IMR-90 (cell line): Measurements from ENCODE around the gene ATP4A. TPM values are rescaled to one million over a fixed set of nuclear protein-coding genes. Genes with fewer than 3 reads are reported as not detected.

ENCODE experiments used
- ATAC-seq: fragments of 200-7000 bp; cut with Tn5 transposase; 2 replicates; pipeline ENCODE4 v1.9.1; 2020; ENCODE audit warnings: low read depth, mild to moderate bottlenecking, moderate library complexity
- BruUV-seq: library from RNA; stranded (reverse); fragments of 400-500 nt; replicated peaks from 2 replicates; lab custom pipeline; 2021; lab: Mats Ljungman, UMichigan
- CTCF ChIA-PET: fragments of 300-600 bp; formaldehyde crosslinking; extraction: SDS; loops from one replicate; lab custom pipeline; 2021; ENCODE audit warnings: antibody characterized with exemption; lab: Yijun Ruan, JAX
- POLR2A ChIA-PET: fragments of 300-600 bp; sonication (Branson Sonifier 250); formaldehyde crosslinking; loops from one replicate; lab custom pipeline; 2022; ENCODE audit warnings: antibody characterized with exemption; ENCODE audit not compliant: unreplicated experiment; lab: Charles Lee
- DNase-seq: peaks from one replicate; pipeline ENCODE4 v3.0.0; 2013
- H2AFZ ChIP-seq: replicated peaks from 2 replicates; pipeline ENCODE3; 2013; ENCODE audit warnings: low read length, mild to moderate bottlenecking; ENCODE audit not compliant: poor library complexity
- H2AK5ac ChIP-seq: 2 replicates; pipeline ENCODE4 v1.6.1; 2013; ENCODE audit warnings: low read depth, low read length, inconsistent platforms
- H2AK9ac ChIP-seq: replicated peaks from 2 replicates; pipeline ENCODE3; 2013; ENCODE audit warnings: mild to moderate bottlenecking, low read depth, low read length, moderate library complexity; ENCODE audit not compliant: poor library complexity
- H2BK120ac ChIP-seq: 2 replicates; pipeline ENCODE4 v1.6.1; 2013; ENCODE audit warnings: low read depth, low read length, inconsistent platforms
- H2BK15ac ChIP-seq: 3 replicates; pipeline ENCODE4 v1.6.1; 2013; ENCODE audit warnings: low read depth, low read length, inconsistent platforms
- H2BK20ac ChIP-seq: 2 replicates; pipeline ENCODE4 v1.6.1; 2013; ENCODE audit warnings: low read depth, mild to moderate bottlenecking, inconsistent platforms, low read length, moderate library complexity
- H2BK5ac ChIP-seq: 2 replicates; pipeline ENCODE4 v1.6.1; 2013; ENCODE audit warnings: mild to moderate bottlenecking, low read depth, low read length, inconsistent platforms; ENCODE audit not compliant: poor library complexity, severe bottlenecking
- H3K14ac ChIP-seq: replicated peaks from 2 replicates; pipeline ENCODE4 v1.6.1; 2013; ENCODE audit warnings: low read depth, low read length, inconsistent platforms
- H3K18ac ChIP-seq: 2 replicates; pipeline ENCODE4 v1.6.1; 2013; ENCODE audit warnings: low read depth, low read length, control low read depth
- H3K23ac ChIP-seq: 2 replicates; pipeline ENCODE4 v1.6.1; 2013; ENCODE audit warnings: low read depth, low read length, inconsistent platforms
- H3K27ac ChIP-seq: 2 replicates; pipeline ENCODE4 v1.5.1; 2013; ENCODE audit warnings: mild to moderate bottlenecking, control low read depth, low read length; ENCODE audit not compliant: insufficient read depth
- H3K27me3 ChIP-seq: 2 replicates; pipeline ENCODE4 v1.6.1; 2013; ENCODE audit warnings: low read length; ENCODE audit not compliant: control insufficient read depth, insufficient read depth
- H3K36me3 ChIP-seq: 2 replicates; pipeline ENCODE4 v1.6.1; 2013; ENCODE audit warnings: low read length, mixed read lengths; ENCODE audit not compliant: control insufficient read depth, insufficient read depth
- H3K4ac ChIP-seq: 2 replicates; pipeline ENCODE4 v1.6.1; 2013; ENCODE audit warnings: low read depth, low read length, inconsistent platforms
- H3K4me1 ChIP-seq: 2 replicates; pipeline ENCODE4 v1.6.1; 2013; ENCODE audit warnings: low read length, mixed read lengths; ENCODE audit not compliant: control insufficient read depth, insufficient read depth
- H3K4me2 ChIP-seq: 2 replicates; pipeline ENCODE4 v1.6.1; 2013; ENCODE audit warnings: low read depth, mild to moderate bottlenecking, control low read depth, low read length, moderate library complexity
- H3K4me3 ChIP-seq: 2 replicates; pipeline ENCODE4 v1.5.1; 2013; ENCODE audit warnings: low read depth, mild to moderate bottlenecking, control low read depth, low read length, moderate library complexity; ENCODE audit not compliant: insufficient read depth
- H3K56ac ChIP-seq: 2 replicates; pipeline ENCODE4 v1.6.1; 2013; ENCODE audit warnings: low read length, inconsistent platforms; ENCODE audit not compliant: insufficient read depth; ENCODE audit errors: extremely low read depth
- H3K79me1 ChIP-seq, 2 experiments: 2 replicates each; pipeline ENCODE4 v1.6.1; 2013; ENCODE audit warnings: low read length in 2 of 2, inconsistent platforms in 1 of 2, low read depth in 1 of 2
- H3K9ac ChIP-seq: 2 replicates; pipeline ENCODE4 v1.6.1; 2013; ENCODE audit warnings: low read depth, low read length, control low read depth
- H3K9me1 ChIP-seq: 2 replicates; pipeline ENCODE4 v1.6.1; 2013; ENCODE audit warnings: low read length, inconsistent platforms; ENCODE audit not compliant: insufficient read depth
- H3K9me3 ChIP-seq: 2 replicates; pipeline ENCODE4 v1.6.1; 2013; ENCODE audit warnings: low read length; ENCODE audit not compliant: control insufficient read depth, insufficient read depth
- H4K20me1 ChIP-seq: 2 replicates; pipeline ENCODE4 v1.6.1; 2013; ENCODE audit warnings: low read length, inconsistent platforms; ENCODE audit not compliant: insufficient read depth
- H4K5ac ChIP-seq: 2 replicates; pipeline ENCODE4 v1.6.1; 2013; ENCODE audit warnings: mild to moderate bottlenecking, low read depth, low read length, control low read depth
- H4K8ac ChIP-seq, 2 experiments: 2 replicates each; pipeline ENCODE4 v1.6.1; 2013; ENCODE audit warnings: low read depth in 2 of 2, low read length in 2 of 2, control low read depth in 1 of 2, inconsistent platforms in 1 of 2
- H4K91ac ChIP-seq: 2 replicates; pipeline ENCODE4 v1.6.1; 2013; ENCODE audit warnings: low read depth, low read length, inconsistent platforms; ENCODE audit not compliant: insufficient read depth
- BHLHE40 ChIP-seq: fragments of 150-350 bp; IDR thresholded peaks from 2 replicates; pipeline ENCODE4 v1.6.1; 2016; ENCODE audit warnings: mild to moderate bottlenecking, low read depth, low read length
- NFE2L2 ChIP-seq: fragments of 150-350 bp; IDR thresholded peaks from 2 replicates; pipeline ENCODE4 v1.6.1; 2016; ENCODE audit warnings: low read depth, mild to moderate bottlenecking, low read length
- RAD21 ChIP-seq: IDR thresholded peaks from 2 replicates; pipeline ENCODE4 v1.6.1; 2012; ENCODE audit warnings: low read length, improper control_type of control experiment
- whole genome bisulfite sequencing, 2 experiments: methylation state at CpG; one replicate each; pipeline versions ENCODE4 v1.1.5 to v1.1.7; 2013; ENCODE audit warnings: missing lambda C conversion rate in 2 of 2; ENCODE audit not compliant: insufficient read length in 1 of 2; ENCODE audit errors: extremely low coverage in 2 of 2; 5-methylcytosine and 5-hydroxymethylcytosine counted together
- dilution Hi-C: fragments of 300-500 bp; cut with HindIII; formaldehyde crosslinking; loops from one replicate; pipeline ENCODE4 v1.14.3; 2018; ENCODE audit warnings: low sequenced_read_pairs; ENCODE audit not compliant: unreplicated experiment
- in situ Hi-C: fragments of 300-500 bp; cut with MboI; formaldehyde crosslinking; loops from 3 replicates; pipeline ENCODE4 v1.14.3; 2019; ENCODE audit warnings: low sequenced_read_pairs, inconsistent platforms, mixed read lengths
- intact Hi-C: fragments of 100-400 bp; cut with micrococcal nuclease; formaldehyde crosslinking; loops from 2 replicates; pipeline ENCODE4 v1.10.0; 2022
- polyA plus RNA-seq, 3 experiments: library from polyadenylated mRNA; depleted of rRNA; stranded (reverse); fragments of >200 nt; gene quantifications; 2 replicates each; pipeline ENCODE4 v1.2.3, GENCODE V29; 2012; ENCODE audit warnings: low replicate concordance in 1 of 3
- total RNA-seq: library from RNA; depleted of rRNA; stranded (reverse); fragments of >200 nt; gene quantifications from 2 replicates; pipeline ENCODE4 v1.2.3, GENCODE V29; 2012
- TF ChIP-seq, protein P1 (sequence below): conservative IDR thresholded peaks from 2 replicates; pipeline ENCODE4 v1.5.1; 2012; ENCODE audit warnings: mild to moderate bottlenecking, low read depth, low read length, improper control_type of control experiment

ATP4A gene
- total and polyA plus RNA-seq, 2 of the 4 experiments (the other 2 are of a cell fraction) = not detected

DNA sequence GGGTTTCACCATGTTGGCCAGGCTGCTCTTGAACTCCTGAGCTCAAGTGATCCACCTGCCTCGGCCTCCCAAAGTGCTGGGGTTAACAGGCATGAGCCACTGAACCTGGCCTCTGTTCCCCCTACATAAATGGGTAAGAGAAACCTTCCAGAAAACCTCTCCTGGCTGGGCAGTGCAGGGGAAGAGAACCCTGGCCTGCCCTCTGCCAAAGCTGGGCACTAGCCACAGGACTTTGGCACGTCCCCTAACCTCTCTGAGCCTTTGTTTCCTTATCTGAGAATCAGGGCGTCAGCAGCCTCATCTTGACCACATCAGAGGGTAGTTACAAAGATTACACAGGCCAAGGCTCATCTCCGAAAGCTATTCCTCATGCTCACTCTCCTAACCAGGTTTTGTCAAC, 37.6 kb downstream of the ATP4A start:
- H3K18ac ChIP-seq = no peak overlapping the region
- no peak overlapping the region for H3K4ac ChIP-seq
- CTCF ChIA-PET = no interaction called here
- ATAC-seq (no peak), DNase-seq (no peak)
- no peak overlapping the region for H4K8ac ChIP-seq
- H3K9me3 ChIP-seq = no peaks in the 10 kb centered on the region
- WGBS, 2 experiments = 83% methylated on average over 1 of the region's 4 CpGs; no CpG with 5 or more reads in 1 of the 2 experiments
- H4K20me1 ChIP-seq = no peaks in the 10 kb centered on the region
- no peak overlapping the region for H3K56ac ChIP-seq
- intact Hi-C loops (no loop called here), in situ Hi-C loops (no loop called here), dilution Hi-C loops (no loop called here)
- no peak overlapping the region for H3K27ac ChIP-seq
- peaks cover 10% of the 10 kb centered on the region for H3K9me1 ChIP-seq
- no peak overlapping the region for H3K9ac ChIP-seq
- no peak overlapping the region for H3K4me2 ChIP-seq
- no peak overlapping the region for H2BK15ac ChIP-seq
- H3K27me3 ChIP-seq = peaks cover 7% of the 10 kb centered on the region
- H3K4me1 ChIP-seq = peaks cover 4% of the 10 kb centered on the region; the same call in 1 of the 2 replicates
- no peak overlapping the region for H4K5ac ChIP-seq
- no peak overlapping the region for H2BK20ac ChIP-seq
- H2BK5ac ChIP-seq = no peak overlapping the region
- no peak overlapping the region for H2BK120ac ChIP-seq
- H3K79me1 ChIP-seq = no peaks in the 10 kb centered on the region
- no peak overlapping the region for H3K4me3 ChIP-seq
- no peak overlapping the region for H3K23ac ChIP-seq
- POLR2A ChIA-PET = no interaction called here
- no peak overlapping the region for H2AFZ ChIP-seq
- TF ChIP-seq RAD21 (no peak), BHLHE40 (no peak), NFE2L2 (no peak)
- TF ChIP-seq, protein P1, sequence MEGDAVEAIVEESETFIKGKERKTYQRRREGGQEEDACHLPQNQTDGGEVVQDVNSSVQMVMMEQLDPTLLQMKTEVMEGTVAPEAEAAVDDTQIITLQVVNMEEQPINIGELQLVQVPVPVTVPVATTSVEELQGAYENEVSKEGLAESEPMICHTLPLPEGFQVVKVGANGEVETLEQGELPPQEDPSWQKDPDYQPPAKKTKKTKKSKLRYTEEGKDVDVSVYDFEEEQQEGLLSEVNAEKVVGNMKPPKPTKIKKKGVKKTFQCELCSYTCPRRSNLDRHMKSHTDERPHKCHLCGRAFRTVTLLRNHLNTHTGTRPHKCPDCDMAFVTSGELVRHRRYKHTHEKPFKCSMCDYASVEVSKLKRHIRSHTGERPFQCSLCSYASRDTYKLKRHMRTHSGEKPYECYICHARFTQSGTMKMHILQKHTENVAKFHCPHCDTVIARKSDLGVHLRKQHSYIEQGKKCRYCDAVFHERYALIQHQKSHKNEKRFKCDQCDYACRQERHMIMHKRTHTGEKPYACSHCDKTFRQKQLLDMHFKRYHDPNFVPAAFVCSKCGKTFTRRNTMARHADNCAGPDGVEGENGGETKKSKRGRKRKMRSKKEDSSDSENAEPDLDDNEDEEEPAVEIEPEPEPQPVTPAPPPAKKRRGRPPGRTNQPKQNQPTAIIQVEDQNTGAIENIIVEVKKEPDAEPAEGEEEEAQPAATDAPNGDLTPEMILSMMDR = no peak
- BruUV-seq = no TSS peak
- no peaks in the 10 kb centered on the region for H3K36me3 ChIP-seq
- H2AK5ac ChIP-seq = no peak overlapping the region
- no peak overlapping the region for H2AK9ac ChIP-seq
- no peak overlapping the region for H4K91ac ChIP-seq
- H3K14ac ChIP-seq = no peak overlapping the region
